GM18858 (cell line): Measurements from ENCODE around the gene ERAS.
"Not testable (repeated sequence)": the region's sequence is repeated elsewhere in the genome, so short reads cannot be mapped to it uniquely, and the experiment has no call there.

Experiments
- ATAC-seq: cut with Tn5 transposase; IDR thresholded peaks from one replicate; pipeline ENCODE4 v1.9.1; 2021; ENCODE audit not compliant: unreplicated experiment

Gene ERAS

GRCh38 chrX:48831136-48831908 is 5.0 kb downstream of the ERAS start:
- ATAC-seq, result no peak

GRCh38 chrX:48831909-48832291 is 5.6 kb downstream of the ERAS start:
- ATAC-seq, result no peak

GRCh38 chrX:48833542-48834138 is 7.3 kb downstream of the ERAS start:
- ATAC-seq, result no peak

- ATAC-seq, result no peak
Observed at GRCh38 chrX:48834383-48834709, 8.0 kb downstream of the ERAS start.

- no peak for ATAC-seq
Observed at GRCh38 chrX:48835524-48836329, 9.4 kb downstream of the ERAS start, which contains the start of gene PCSK1N. Gene PCSK1N (minus strand): TSS chrX:48835610. CDS start chrX:48835532, 78 bp downstream.

- ATAC-seq, result no peak
Observed at GRCh38 chrX:48839686-48840085, 13.4 kb downstream of the ERAS start.

GRCh38 chrX:48848847-48849246 is 22.5 kb downstream of the ERAS start:
- no peak for ATAC-seq

GRCh38 chrX:48852857-48853256 is 26.5 kb downstream of the ERAS start:
- no peak for ATAC-seq

- not testable (repeated sequence) for ATAC-seq
Observed at GRCh38 chrX:48853494-48853893, 27.2 kb downstream of the ERAS start.

- ATAC-seq, result not testable (repeated sequence)
Observed at GRCh38 chrX:48854121-48854804, 27.9 kb downstream of the ERAS start.

- ATAC-seq, result no peak
Observed at GRCh38 chrX:48854898-48855297, 28.6 kb downstream of the ERAS start.

- no peak for ATAC-seq
Observed at GRCh38 chrX:48864210-48864609, 37.9 kb downstream of the ERAS start.

- not testable (repeated sequence) for ATAC-seq
Observed at GRCh38 chrX:48872017-48872416, 45.7 kb downstream of the ERAS start.

GRCh38 chrX:48876944-48877343 is 50.6 kb downstream of the ERAS start:
- ATAC-seq, result not testable (repeated sequence)
